Brain microvascular endothelial cell (primary cell): ENCODE measurements around the gene RPE65.
"Not testable (repeated sequence)": the region's sequence is repeated elsewhere in the genome, so short reads cannot be mapped to it uniquely, and the experiment has no call there.

ENCODE experiments used
- DNase-seq: peaks from one replicate; pipeline ENCODE4 v3.0.0-alpha.2; 2020
- H3K27ac ChIP-seq: fragments of 250-450 bp; sonication (Bioruptor Pico); 2 replicates; pipeline ENCODE4 v1.5.1; 2020; ENCODE audit warnings: mild to moderate bottlenecking, moderate library complexity
- H3K27me3 ChIP-seq: fragments of 250-450 bp; sonication (Bioruptor Pico); replicated peaks from 2 replicates; pipeline ENCODE4 v1.5.1; 2020; ENCODE audit warnings: mild to moderate bottlenecking
- H3K36me3 ChIP-seq: fragments of 250-450 bp; sonication (Bioruptor Pico); replicated peaks from 2 replicates; pipeline ENCODE4 v1.5.1; 2020; ENCODE audit warnings: mild to moderate bottlenecking
- H3K4me3 ChIP-seq: 2 replicates; pipeline ENCODE4 v1.5.1; 2011; ENCODE audit warnings: low read depth, mild to moderate bottlenecking, control low read depth, low read length, moderate library complexity
- in situ Hi-C: cut with HindIII; loops from 2 replicates; pipeline ENCODE4 v1.10.0; 2017; ENCODE audit warnings: low sequenced_read_pairs, low pct_ligation_motif_present
- TF ChIP-seq, protein P1 (sequence below): IDR thresholded peaks from 2 replicates; pipeline ENCODE4 v1.5.1; 2011; ENCODE audit warnings: low read depth, mild to moderate bottlenecking, moderate library complexity, low read length, control low read depth, inconsistent platforms; ENCODE audit errors: missing control alignments

RPE65 gene

DNA sequence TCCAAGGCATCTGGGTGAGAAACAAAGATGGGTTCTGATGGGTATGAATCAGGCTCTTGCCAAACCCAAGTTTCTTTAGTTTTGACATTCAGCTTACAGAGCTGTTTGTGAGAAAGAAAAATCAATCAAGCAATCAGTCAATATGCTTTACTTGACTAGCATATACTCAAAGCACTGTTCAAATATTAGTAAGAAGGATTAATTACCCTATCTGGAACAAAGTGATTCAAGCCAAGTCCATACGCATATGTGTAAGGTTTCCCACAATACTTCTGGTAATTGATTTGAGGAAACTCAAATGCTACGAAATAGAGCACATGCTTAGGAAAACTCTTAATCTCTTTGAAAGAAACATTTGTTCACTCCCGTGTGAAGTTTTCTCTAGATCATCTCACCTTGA is 18.7 kb downstream of the RPE65 start:
- DNase-seq: no peak

DNA sequence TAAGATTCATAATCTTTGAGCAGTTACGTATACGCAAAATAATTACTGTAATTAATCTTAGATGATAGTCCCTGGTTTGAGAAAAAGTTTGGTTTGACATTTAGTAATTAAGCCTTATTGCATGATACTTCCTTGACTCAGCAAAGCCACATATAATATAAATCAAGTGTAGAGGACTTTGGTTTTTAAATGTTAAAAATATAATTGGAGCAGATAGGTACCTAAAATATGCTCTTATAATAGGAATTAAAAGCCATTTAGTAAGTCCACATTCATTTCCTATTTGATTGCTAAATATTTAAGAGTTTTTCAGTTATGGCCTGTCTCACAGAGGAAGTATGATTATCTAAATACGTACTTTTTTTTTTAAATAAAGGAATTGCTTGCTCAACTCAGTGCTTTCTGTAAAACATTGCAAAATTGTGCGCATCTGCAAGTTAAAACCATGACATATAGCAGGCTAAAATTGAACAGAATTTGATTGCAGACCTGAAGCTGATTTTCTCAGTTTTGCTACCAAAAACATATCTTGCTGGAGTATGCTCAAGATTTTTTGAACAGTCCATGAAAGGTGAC is 20.4 kb downstream of the RPE65 start:
- H3K4me3 ChIP-seq: no peak overlapping the region
- TF ChIP-seq, protein P1, sequence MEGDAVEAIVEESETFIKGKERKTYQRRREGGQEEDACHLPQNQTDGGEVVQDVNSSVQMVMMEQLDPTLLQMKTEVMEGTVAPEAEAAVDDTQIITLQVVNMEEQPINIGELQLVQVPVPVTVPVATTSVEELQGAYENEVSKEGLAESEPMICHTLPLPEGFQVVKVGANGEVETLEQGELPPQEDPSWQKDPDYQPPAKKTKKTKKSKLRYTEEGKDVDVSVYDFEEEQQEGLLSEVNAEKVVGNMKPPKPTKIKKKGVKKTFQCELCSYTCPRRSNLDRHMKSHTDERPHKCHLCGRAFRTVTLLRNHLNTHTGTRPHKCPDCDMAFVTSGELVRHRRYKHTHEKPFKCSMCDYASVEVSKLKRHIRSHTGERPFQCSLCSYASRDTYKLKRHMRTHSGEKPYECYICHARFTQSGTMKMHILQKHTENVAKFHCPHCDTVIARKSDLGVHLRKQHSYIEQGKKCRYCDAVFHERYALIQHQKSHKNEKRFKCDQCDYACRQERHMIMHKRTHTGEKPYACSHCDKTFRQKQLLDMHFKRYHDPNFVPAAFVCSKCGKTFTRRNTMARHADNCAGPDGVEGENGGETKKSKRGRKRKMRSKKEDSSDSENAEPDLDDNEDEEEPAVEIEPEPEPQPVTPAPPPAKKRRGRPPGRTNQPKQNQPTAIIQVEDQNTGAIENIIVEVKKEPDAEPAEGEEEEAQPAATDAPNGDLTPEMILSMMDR: no peak
- no peaks in the 10 kb centered on the region for H3K36me3 ChIP-seq
- no peak for DNase-seq
- H3K27ac ChIP-seq: no peak overlapping the region
- no peaks in the 10 kb centered on the region for H3K27me3 ChIP-seq
- in situ Hi-C loops: no loop called here

More for the DNA sequence above, 18.7 kb downstream of the RPE65 start:
- Histone ChIP-seq H3K27ac (no peak overlapping the region), H3K36me3 (no peaks in the 10 kb centered on the region), H3K4me3 (no peak overlapping the region), H3K27me3 (no peaks in the 10 kb centered on the region)
- in situ Hi-C loops: no loop called here
- TF ChIP-seq, protein P1: no peak

DNA sequence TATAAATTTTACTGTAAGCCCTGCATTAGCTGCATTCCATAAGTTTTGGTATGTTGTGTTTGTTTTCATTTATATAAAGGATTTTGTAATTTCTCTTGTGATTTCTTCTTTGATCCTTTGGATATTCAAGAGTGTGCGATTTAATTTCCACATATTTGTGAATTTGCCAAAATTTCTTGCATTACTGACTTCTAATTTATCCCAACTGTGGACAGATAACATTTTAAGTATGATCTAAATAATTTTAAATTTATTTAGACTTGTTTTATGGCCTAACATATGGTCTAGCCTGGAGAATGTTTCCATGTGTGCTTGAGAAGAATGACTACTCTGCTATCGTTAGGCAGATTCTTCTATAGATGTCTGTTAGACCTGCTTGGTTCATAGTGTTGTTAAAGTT is 23.2 kb downstream of the RPE65 start:
- Histone ChIP-seq H3K27me3 (no peaks in the 10 kb centered on the region), H3K36me3 (no peaks in the 10 kb centered on the region), H3K27ac (no peak overlapping the region), H3K4me3 (no peak overlapping the region)
- in situ Hi-C loops: no loop called here
- TF ChIP-seq, protein P1: no peak
- DNase-seq: no peak

DNA sequence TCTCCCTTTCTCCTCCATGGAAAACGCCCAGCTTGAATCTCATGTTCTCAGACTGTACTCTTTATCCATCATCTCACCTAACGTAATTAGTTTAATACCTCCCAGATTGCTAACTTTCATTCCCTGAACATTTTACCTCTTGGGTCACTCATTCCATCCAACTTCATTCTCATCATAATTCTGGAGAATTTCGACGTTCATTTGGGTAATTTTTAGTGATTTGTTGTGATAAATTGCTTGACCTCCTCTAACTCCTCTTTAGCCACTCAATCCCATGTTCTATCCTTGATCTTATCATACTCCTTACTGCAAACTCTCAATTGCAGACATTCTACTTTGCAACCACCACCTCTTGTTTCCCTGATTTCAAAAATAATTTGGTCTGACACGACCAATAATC is 28.4 kb downstream of the RPE65 start:
- TF ChIP-seq, protein P1: no peak
- no peaks in the 10 kb centered on the region for H3K27me3 ChIP-seq
- no peak overlapping the region for H3K27ac ChIP-seq
- in situ Hi-C loops: no loop called here
- no peaks in the 10 kb centered on the region for H3K36me3 ChIP-seq
- DNase-seq: no peak
- H3K4me3 ChIP-seq: no peak overlapping the region

DNA sequence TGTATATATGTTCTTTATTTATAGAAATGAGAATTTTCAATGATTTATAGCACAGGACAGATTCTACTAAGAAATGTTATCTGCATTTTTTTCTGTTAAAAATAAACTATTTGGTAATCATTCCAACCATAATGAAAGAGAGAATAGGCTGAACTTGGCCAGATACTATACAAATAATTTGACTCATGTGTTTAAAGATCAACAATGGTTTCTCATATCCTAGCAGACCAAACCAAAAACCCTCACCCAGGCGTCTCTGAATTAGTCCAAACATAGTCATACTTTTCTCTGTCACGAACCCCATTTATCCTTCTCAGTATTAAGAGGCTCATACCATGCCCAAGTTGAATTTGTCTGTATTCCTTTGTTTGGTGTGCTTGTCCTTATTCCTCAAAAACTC is 40.3 kb downstream of the RPE65 start:
- DNase-seq: no peak
- TF ChIP-seq, protein P1: no peak
- H3K4me3 ChIP-seq: no peak overlapping the region
- no peaks in the 10 kb centered on the region for H3K27me3 ChIP-seq
- H3K36me3 ChIP-seq: no peaks in the 10 kb centered on the region
- in situ Hi-C loops: no loop called here
- no peak overlapping the region for H3K27ac ChIP-seq

DNA sequence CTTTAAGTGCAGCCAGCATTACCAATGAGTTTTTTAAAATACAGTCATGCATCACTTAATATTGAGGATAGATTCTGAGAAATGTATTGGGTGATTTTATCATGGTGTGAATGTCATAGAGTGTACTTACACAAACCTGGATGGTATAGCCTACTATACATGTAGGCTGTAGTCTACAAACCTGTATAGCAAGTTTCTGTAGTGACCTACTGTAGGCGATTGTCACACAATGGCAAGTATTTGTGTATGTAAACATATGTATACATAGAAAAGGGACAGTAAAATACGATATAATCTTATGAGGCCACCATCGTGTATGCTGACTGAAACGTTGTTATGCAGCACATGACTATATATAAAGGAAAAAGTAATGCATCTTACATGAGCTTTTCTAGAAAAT is 48.2 kb downstream of the RPE65 start:
- no peaks in the 10 kb centered on the region for H3K36me3 ChIP-seq
- H3K4me3 ChIP-seq: no peak overlapping the region
- DNase-seq: no peak
- no peak overlapping the region for H3K27ac ChIP-seq
- TF ChIP-seq, protein P1: no peak
- H3K27me3 ChIP-seq: no peaks in the 10 kb centered on the region
- in situ Hi-C loops: no loop called here

DNA sequence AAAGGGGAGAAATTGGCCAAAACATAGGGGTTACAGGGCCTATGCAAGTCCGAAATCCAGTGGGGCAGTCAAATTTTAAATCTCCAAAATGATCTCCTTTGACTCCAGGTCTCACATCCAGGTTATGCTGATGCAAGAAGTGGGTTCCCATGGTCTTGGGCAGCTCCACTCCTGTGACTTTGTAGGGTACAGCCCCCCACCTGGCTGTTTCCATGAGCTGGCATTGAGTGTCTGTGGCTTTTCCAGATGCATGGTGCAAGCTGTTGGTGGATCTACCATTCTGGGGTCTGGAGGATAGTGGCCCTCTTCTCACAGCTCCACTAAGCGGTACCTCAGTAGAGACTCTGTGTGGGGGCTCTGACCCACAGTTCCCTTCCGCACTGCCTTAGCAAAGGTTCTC is 54.2 kb downstream of the RPE65 start:
- in situ Hi-C loops, DNase-seq: not testable (repeated sequence)

DNA sequence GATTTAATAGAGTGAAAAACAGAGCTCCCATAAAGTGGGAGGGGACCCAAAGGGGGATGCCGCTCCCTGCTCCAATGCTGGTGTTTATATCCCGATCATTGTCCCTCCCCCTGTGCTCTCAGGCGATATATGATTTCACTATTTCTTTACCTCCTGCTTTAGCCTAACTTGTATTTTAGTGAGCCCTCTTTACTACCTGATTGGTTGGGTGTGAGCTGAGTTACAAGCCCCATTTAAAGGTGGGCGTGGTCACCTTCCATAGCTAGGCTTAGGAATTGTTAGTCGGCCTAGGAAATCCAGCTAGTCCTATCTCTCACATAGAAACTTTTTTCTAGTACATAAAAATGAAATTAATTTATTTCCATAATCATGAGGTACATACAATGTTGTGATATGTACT is 57.3 kb downstream of the RPE65 start:
- in situ Hi-C loops, H3K4me3 ChIP-seq, DNase-seq, H3K36me3 ChIP-seq, H3K27ac ChIP-seq, H3K27me3 ChIP-seq: not testable (repeated sequence)

More for the DNA sequence above, 54.2 kb downstream of the RPE65 start:
- H3K4me3 ChIP-seq, H3K27ac ChIP-seq, H3K27me3 ChIP-seq, H3K36me3 ChIP-seq: not testable (repeated sequence)
